ENCODE data around the gene MRI1. TPM values are rescaled to one million over a fixed set of nuclear protein-coding genes. Genes with fewer than 3 reads are reported as not detected.
A peak's percentile ranks its signal among the peaks of the same experiment; 100 is the strongest.

MRI1 gene
- total and polyA plus RNA-seq, 2 of the 4 experiments (the other 2 are of a cell fraction) = 26.7 to 37.6 TPM

- TF ChIP-seq RFX5 (IDR thresholded peaks at IDR 0.05; ENCODE audit: low read depth, low read length) (no peak), NFE2L2 (IDR thresholded peaks at IDR 0.05; ENCODE audit: low read depth, low read length) (peak; percentile 66; the same call in 1 of the 2 replicates), CHD1 (IDR thresholded peaks at IDR 0.05; ENCODE audit: low read depth, low read length) (peak; percentile 56; the same call in 1 of the 2 replicates)
Observed at GRCh38 chr19:13796301-13797057, 32.2 kb downstream of the MRI1 start (continued).

DNA sequence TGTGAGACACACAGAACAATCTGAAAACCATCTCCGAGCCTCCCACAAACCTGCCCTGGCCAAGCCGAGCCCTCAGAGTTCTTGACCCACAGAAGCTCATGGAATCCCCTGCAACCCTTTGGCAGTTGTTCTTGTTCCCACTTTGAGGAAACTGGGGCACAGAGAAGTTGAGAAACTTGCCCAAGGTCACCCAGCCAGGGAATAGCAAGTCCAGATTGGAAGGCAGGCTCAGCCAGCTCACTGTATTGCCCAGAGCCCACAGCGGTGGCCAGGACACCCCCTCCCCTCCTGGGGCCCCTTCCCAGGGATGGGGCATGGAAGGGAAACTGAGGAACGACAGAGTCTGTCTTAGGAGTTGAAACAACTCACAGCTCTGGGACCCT is 32.7 kb downstream of the MRI1 start:
- Histone ChIP-seq H3K4ac (ENCODE audit: low read depth, low read length) (peak overlapping the region; percentile 92), H3K36me3 (ENCODE audit: control insufficient read depth, insufficient read depth, low read length) (peaks cover 10% of the 10 kb centered on the region), H3K23ac (ENCODE audit: low read depth, low read length) (peak overlapping the region; percentile 86), H3K4me2 (ENCODE audit: low read depth, low read length) (peak overlapping the region; percentile 81), H4K91ac (ENCODE audit: insufficient read depth, low read depth, low read length) (peak overlapping the region; percentile 86), H3K9me1 (ENCODE audit: insufficient read depth, low read length) (peaks cover 15% of the 10 kb centered on the region), H2AK9ac (replicated peaks; ENCODE audit: low read depth, low read length, poor library complexity) (peak overlapping the region; percentile 96), H2BK120ac (ENCODE audit: low read depth, low read length) (peak overlapping the region; percentile 92), H2AFZ (replicated peaks; ENCODE audit: low read length, poor library complexity) (peak overlapping the region; percentile 60), H3K27me3 (ENCODE audit: control insufficient read depth, insufficient read depth, low read length) (no peaks in the 10 kb centered on the region), H3K27ac (ENCODE audit: insufficient read depth, low read length) (peak overlapping the region; percentile 88), H3K14ac (replicated peaks; ENCODE audit: low read depth, low read length) (peak overlapping the region; percentile 84), H3K9ac (ENCODE audit: low read depth, low read length) (peak overlapping the region; percentile 44), H3K56ac (ENCODE audit: extremely low read depth, insufficient read depth, low read length) (peak overlapping the region; percentile 80), H2AK5ac (ENCODE audit: low read depth, low read length) (peak overlapping the region; percentile 95), H4K5ac (ENCODE audit: low read depth, low read length) (peak overlapping the region; percentile 37; the same call in 1 of the 2 replicates), H3K79me1 (ENCODE audit: low read depth in 1 of 2, low read length in 2 of 2) (peaks cover 14 to 50% of the 10 kb centered on the region in 2 experiments), H3K18ac (ENCODE audit: low read depth, low read length) (peak overlapping the region; percentile 58), H4K8ac (ENCODE audit: low read depth in 2 of 2, low read length in 2 of 2) (peak overlapping the region; percentile 30 to 79), H2BK15ac (ENCODE audit: low read depth, low read length) (peak overlapping the region; percentile 73; the same call in 1 of the 3 replicates), H2BK5ac (ENCODE audit: low read depth, low read length, poor library complexity, severe bottlenecking) (peak overlapping the region; percentile 95), H3K4me1 (ENCODE audit: control insufficient read depth, insufficient read depth, low read length) (peaks cover 7% of the 10 kb centered on the region), H3K9me3 (ENCODE audit: control insufficient read depth, insufficient read depth, low read length) (no peaks in the 10 kb centered on the region), H4K20me1 (ENCODE audit: insufficient read depth, low read length) (peaks cover 4% of the 10 kb centered on the region; the same call in 1 of the 2 replicates), H3K4me3 (ENCODE audit: insufficient read depth, low read depth, low read length) (peak overlapping the region; percentile 86), H2BK20ac (ENCODE audit: low read depth, low read length) (peak overlapping the region; percentile 88)
- no TSS peak for BruUV-seq (replicated peaks)
- intact Hi-C loops (cut with micrococcal nuclease) = loop anchor here (5.0 kb wide), 1 partner anchor 40 kb away; no protein-coding TSS in a partner anchor
- TF ChIP-seq RCOR1 (IDR thresholded peaks at IDR 0.05; ENCODE audit: insufficient replicate concordance, low read length) (no peak), MXI1 (IDR thresholded peaks at IDR 0.05; ENCODE audit: borderline replicate concordance, low read depth, low read length) (no peak), RAD21 (IDR thresholded peaks at IDR 0.05; ENCODE audit: low read length) (no peak), SMC3 (IDR thresholded peaks at IDR 0.05; ENCODE audit: low read depth, low read length) (no peak), MAZ (IDR thresholded peaks at IDR 0.05; ENCODE audit: borderline replicate concordance, low read depth, low read length) (no peak), NFE2L2 (IDR thresholded peaks at IDR 0.05; ENCODE audit: low read depth, low read length) (no peak)
- DNase-seq (no peak), ATAC-seq (ENCODE audit: low read depth) (no peak)
- dilution Hi-C loops (cut with HindIII; ENCODE audit: low sequenced_read_pairs, unreplicated experiment) = no loop called here
- ChIA-PET CTCF (interaction anchor here (0.5 to 1.7 kb wide), 3 partner anchors 13 to 75 kb away, joined by 4 to 5 read pairs (median 5); no protein-coding TSS in a partner anchor), POLR2A (ENCODE audit: unreplicated experiment) (no interaction called here)
- in situ Hi-C loops (cut with MboI; ENCODE audit: low sequenced_read_pairs) = no loop called here
- WGBS, 2 experiments (ENCODE audit: extremely low coverage in 2 of 2, insufficient read length in 1 of 2) = 53% methylated on average over 2 of the region's 4 CpGs; no CpG with 5 or more reads in 1 of the 2 experiments

All from IMR-90 (cell line).